NOMO-1 (cell line): Measurements from ENCODE around the gene SLC13A3.

Source experiments
- DNase-seq, 2 experiments: peaks; one replicate each; lab custom pipeline; 2025; ENCODE audit not compliant: unreplicated experiment in 2 of 2; lab: John Stamatoyannopoulos, UW

The SLC13A3 gene, protein sequence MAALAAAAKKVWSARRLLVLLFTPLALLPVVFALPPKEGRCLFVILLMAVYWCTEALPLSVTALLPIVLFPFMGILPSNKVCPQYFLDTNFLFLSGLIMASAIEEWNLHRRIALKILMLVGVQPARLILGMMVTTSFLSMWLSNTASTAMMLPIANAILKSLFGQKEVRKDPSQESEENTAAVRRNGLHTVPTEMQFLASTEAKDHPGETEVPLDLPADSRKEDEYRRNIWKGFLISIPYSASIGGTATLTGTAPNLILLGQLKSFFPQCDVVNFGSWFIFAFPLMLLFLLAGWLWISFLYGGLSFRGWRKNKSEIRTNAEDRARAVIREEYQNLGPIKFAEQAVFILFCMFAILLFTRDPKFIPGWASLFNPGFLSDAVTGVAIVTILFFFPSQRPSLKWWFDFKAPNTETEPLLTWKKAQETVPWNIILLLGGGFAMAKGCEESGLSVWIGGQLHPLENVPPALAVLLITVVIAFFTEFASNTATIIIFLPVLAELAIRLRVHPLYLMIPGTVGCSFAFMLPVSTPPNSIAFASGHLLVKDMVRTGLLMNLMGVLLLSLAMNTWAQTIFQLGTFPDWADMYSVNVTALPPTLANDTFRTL

DNA sequence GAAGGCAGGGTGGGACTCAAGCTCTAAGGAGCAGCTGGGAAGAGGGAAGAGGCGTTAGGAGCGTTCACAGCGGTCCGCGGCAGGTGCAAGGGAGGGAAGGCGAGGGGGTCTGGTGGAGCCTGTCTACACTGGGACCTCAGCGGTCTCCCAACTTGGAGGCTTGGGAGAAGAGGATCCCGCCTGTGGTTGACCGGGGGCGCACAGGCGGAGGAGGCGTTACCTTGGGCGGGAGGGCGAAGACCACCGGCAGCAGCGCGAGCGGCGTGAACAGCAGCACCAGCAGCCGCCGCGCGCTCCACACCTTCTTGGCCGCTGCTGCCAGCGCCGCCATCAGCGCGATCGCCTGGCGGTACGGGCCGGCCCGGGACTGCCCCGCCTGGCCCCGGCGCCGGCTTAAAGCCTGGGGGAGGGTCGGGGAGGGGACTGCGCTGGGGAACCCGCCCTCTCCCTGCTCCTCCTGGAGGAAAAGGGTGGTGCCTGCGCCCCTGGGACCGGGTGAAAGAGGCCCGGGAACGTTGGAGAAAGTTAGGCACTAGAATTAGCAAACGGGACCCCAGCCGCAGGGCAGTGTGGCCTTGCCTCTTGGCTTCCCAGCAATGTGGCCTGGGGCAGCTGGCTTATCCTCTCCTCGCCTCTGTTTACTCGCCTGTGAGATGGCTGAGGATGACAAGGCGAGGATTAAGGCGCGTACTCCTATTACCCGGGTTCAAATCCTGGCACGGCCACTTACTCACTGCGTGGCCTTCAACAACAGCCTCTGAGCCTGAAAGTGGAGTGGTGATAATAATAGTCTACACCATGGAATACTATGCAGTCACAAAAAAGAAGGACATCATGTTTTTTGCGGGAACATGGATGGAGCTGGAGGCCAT is at the start of gene SLC13A3:
TSS of gene SLC13A3 (minus strand) at position 369 of the 872 bp plus-strand sequence. CDS start at position 331, 38 bp downstream.
- no peak for DNase-seq

DNA sequence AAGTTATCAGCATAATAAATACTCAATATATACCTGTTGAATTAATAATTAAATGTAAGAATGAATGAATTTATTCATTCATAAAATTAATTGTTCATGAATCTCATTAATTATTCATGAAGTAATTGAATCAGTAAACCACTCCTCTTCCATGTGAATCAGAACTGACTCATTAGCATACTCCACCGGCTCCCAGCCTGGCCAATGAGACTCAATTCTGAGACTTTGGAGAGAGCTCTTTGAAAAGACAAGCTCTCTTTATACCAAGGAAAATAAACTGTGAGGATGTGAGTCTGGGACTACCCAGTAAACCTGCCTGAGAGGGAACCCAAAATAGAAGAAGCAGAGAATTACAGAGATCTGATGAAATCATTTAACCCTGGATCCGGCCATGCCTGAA is 49.8 kb upstream of the SLC13A3 start:
- DNase-seq = no peak

DNA sequence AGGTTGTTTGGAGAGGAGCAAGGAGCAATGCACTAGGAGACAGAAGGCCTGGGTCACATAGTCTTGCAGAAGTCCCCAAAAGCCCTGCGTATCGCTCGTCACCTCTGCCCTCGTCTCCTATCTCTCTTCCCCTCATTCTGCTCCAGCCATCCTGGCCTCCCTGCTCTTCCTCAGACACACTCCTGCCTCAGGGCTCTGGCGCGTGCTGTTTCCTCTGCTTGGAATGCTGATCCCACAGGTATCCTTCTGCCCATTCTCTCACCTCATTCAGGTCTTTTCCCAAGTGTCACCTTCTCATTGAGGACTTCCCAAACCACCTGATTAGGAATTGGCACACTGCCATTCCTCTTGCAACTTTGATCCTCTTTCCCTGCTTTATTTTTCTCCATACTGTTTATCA is 49.2 kb upstream of the SLC13A3 start:
- no peak for DNase-seq

DNA sequence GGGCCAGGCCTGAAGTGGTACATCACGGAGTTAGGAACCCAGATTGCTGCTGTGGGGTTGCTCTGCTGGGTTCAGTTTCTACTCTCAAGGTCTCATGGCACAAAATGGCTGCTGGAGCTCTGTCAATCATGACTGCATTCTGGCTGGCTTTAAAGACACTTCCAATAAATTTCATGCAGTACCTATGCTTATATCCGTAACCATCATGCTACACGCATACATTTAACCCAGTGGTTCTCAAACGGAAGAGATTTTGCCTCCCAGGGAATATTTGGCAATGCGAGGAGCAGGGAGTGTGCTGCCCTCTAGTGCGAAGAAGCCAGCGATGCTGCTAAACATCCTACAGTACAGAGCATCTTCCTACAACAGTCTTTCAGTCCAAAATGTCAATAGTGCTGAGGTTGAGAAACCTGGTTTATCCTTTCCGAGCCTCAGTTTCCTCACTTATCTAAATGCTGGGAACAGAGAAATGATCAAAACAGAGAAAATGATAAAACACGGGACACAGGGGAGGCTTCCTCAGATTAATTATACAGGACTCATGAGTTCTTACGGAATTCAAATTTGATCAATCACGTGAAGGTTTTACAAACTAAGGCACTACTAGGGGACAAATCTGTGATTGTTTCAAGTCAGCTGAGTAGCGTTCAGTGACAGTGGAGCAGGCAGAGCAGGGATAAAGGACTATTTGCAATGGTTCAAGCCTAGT is 48.5 kb upstream of the SLC13A3 start:
- peak in 1 of 2 experiments; percentile 39 for DNase-seq

DNA sequence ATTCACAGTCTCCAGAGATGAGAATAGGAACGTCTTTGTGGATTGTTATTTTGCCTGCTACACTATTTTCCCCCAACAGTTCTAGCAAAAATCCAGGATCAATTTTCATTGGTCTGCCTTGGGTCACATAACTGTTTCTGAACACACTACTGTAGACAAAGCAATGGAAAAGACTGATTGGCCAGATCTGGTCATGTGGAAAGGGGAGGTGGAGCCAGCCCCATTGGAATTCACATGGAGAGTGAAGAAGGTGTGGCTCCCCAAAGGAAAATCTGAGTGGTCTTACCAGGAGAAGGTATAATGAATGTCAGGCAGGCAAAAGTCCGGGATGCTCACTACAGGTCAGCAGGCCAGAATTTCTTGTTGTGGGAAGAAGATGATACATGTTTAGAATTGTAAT is 47.5 kb upstream of the SLC13A3 start:
- no peak for DNase-seq

DNA sequence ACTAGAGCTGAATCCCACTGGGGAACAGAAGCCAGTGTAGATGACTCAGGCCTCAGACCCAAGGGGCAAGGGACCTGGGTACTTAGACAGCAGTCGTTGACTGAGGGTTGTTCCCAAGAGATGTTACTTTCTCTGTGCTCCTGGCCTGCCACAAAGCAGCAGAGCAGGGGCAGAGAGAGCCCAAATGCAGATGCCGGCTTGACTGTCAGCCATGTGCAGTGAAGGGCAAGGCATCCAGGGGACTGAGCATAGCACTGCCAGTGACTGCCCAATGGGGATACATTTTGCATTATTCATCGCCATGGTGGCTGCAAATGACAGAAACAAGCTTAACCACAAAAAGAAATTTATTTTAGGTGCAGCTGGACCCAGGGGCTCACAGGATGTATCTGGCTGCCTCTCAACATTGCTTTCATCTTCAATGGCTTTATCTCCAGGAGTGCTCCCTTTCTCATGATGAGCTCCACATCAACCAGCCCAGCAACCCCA is 45.6 kb upstream of the SLC13A3 start:
- no peak for DNase-seq

DNA sequence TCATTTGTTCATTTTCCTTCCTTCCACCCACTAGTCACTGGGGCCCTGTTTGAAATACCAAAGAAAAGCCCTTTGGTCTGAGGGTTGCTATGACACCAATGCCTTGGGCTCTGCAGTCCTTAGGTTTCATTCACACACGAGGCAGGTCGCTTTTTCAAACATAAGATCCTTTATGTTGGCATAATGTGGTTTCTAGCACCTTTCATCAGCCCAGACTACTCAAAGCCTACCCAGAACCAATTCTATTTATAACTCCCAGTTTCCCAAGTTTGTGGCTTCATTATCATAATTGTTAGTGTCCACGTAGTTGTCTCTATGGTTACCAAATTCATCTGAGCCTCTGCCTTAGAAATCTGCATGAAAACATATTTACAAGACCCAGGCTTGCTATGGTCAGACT is 44.6 kb upstream of the SLC13A3 start:
- DNase-seq = peak; percentile 66 to 75

DNA sequence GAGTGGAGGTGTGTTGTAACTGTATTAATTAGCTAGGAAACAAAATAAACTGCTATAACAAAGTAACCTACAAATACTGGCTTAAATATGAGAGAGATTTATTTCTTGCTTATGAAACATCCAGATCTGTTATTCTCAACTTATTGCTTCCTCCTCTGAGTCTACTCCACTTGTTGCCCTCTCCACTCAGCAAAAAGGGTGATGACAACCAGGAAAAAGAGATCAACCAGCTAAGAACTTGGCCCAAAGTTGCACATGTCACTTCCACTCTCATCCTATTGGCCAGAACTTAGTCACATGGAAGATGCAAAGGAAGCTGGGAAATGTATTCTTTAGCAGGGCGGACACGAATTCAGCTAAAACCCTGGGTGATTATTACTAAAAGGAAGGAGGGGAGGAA is 43.2 kb upstream of the SLC13A3 start:
- DNase-seq = peak; percentile 81 to 88

DNA sequence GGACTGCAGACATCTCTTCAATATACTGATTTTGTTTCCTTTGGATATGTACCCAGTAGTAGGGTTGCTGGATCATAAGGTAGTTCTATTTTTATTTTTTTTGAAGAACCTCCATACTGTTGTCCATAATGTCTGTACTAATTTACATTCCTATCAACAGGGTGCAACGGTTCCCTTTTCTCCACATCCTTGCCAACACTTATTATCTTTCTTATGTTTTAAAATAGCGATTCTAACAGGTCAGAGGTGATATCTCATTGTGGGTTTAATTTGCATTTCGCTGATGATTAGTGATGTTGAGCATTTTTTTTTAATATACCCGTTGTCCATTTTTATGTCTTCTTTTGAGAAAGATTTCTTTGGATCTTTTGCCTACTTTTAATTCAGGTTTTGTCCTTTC is 39.9 kb upstream of the SLC13A3 start:
- DNase-seq = no peak

DNA sequence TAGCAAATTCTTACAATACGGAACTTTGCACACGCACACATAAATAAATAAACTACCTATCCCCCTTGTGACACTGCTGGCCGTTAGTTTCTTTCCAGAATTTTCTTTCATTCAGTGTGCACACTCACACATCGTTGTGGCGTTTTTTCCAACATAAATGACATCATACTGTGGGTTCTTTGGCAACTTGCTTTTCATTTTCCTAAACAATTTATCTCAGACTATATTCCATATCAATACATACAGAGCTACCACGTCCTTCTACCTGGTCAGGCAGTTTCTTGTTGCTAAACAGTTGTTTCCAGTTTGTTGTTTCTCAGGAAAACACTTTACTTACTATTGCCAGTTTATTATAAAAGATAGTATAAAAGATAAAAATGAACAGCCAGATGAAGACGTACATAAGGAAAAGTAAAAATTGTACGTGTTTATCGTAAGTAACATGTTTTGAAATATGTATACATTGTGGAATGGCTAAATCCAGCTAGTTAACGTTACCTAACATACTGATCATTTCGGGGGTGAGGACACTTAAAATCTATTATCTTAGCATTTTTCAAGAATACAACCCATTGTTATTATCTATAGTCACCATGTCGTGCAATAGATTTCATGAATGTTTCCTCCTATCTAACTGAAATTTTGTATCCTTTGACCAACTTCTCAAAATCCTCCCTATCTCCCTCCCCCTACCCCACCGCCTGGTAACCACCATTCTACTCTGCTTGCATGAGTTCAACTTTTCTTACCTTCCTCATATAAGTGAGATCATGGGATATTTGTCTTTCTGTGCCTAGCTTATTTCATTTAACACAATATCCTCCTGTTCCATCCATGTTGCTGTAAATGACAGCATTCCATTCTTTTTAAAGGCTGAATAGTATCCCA is 39.2 kb upstream of the SLC13A3 start:
- peak; percentile 51 to 74 for DNase-seq

DNA sequence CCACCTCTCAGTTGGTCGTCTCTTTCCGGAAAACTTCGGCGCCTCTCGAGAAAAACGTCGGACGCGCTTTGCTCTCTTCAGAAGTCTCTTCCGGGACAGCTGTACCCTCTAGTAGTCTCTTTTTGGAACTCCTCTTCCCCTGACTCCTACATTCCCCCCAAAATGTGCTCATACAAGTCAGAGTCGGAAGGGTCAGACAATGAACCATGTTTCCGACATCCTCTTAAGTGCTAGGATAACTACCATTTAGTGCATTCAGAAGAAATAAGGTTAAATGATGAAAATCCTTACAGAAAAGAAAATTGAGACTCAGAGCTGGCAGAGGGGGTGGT is 38.5 kb upstream of the SLC13A3 start:
- DNase-seq = no peak

DNA sequence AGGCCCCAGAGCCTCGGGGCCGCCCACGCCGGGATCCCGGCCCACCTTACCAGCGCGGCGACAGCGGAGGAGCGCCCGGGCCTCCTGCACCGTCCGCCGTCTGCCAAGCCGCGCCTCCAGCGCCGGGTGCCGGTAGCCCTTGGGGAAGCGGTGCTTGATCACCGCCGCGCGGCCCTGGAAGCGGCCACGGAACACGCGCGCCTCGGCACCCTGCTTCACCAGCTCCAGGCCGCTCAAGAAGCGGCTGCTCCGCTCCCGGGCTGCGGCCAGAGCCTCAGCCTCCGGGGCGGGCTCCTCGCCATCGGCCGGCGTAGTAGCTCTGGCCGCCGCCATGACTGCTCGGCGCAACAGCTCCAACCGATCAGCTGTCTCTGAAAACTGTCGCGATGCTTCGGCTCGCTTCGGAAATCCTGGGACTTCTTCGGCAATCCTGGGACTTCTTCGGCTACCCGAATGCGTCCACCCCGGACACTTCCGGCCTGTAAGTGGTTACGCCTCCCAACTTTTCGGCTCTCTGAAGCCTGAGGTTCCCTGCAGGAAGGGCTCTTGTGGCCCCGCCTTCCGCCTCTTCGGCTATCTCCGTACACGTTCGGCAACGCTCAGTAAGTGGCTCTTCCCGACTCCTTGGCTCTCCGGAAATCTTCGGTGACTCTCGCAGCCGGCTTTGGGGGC is 38.0 kb upstream of the SLC13A3 start, which contains the start of gene TP53RK:
TSS of gene TP53RK (minus strand) at position 363 of the 672 bp plus-strand sequence. CDS start at position 333, 30 bp downstream.
- DNase-seq = peak; percentile 99 to 100

DNA sequence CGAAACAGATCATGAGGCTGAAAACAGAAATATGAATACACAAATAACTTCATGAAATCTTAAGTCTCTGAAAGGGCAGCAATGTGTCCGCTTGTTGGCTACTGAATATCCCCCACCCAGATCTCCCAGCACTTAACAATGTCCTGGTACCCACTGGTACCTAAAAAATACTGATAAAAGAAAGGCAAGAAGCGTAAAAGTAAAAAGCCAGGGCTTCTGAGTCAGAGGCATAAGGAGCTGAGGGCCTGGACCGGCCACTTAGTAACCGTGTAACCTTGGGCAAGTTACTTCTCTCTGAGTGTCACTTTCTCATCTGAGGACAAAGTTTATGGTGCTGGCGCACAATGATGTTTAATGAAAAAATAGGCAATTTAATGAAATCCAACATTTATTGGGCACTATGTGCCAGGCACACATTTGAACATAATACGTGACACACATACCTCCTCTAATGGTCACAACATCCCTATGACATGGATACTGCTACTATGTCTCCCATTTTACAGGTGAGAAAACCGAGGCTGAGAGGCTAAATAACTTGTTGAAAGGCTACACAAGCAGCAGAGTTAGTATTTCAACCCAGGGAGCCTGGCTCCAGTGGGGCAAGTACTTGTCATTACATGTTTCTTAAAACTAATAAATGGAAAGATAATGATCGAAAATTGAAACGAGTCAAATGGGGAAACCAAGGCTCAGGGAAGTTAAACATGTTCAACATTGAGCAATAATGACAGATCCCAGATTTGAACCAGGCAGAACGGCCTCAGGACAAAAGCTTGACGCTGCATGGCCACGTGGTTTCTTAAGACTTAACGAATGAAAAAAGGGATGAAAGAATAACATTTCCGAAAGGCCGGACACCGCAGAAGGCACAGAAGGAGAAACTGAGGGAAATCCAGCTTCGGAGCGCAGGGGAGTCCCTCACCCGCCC is 37.2 kb upstream of the SLC13A3 start:
- DNase-seq = peak in 1 of 2 experiments; percentile 48

DNA sequence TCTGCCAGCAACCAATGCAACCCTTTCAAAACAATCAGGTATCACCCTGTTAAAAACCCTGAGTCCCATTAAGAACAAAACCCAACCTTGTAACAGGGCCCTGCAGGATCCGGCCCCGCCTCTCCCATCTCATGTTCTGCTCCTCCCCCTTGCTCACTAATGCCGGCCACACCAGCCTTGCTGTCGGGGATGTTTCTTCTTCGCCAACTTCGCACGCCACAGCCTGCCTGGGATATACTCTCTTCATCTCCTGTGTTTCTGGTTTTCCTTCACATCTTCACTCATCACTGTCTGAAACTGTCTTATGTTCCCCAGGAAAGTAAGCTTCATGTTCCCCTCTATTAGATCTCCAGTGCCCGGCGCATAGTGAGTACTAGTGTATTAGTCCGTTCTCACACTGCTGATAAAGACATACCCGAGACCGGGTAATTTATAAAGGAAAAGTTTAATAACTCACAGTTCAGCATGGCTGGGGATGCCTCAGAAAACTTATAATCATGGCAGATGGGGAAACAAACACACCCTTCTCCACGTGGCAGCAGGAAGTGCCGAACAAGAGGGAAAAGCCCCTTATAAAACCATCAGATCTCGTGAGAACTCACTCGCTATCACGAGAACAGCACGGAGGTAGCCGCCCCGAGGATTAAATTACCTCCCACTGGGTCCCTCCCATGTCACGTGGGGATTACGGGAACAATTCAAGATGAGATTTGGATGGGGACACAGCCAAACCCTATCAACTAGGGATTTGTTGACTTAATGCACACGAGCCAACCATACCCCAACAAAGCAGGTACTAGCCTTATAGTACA is 32.9 kb upstream of the SLC13A3 start:
- no peak for DNase-seq

DNA sequence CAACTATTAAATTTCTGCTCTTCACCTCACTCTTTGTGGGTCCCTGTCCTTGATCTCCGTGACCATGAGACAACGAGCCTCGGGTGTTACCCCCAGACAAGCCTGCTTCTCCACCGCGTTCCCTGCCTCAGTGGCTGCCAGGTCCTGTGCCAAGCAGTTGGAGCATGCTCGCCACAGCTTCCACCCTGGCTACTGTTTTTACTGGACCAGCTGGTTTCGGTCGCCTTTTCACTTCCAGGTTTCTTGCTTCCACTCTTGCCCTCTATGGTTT is 32.3 kb upstream of the SLC13A3 start:
- DNase-seq = no peak

DNA sequence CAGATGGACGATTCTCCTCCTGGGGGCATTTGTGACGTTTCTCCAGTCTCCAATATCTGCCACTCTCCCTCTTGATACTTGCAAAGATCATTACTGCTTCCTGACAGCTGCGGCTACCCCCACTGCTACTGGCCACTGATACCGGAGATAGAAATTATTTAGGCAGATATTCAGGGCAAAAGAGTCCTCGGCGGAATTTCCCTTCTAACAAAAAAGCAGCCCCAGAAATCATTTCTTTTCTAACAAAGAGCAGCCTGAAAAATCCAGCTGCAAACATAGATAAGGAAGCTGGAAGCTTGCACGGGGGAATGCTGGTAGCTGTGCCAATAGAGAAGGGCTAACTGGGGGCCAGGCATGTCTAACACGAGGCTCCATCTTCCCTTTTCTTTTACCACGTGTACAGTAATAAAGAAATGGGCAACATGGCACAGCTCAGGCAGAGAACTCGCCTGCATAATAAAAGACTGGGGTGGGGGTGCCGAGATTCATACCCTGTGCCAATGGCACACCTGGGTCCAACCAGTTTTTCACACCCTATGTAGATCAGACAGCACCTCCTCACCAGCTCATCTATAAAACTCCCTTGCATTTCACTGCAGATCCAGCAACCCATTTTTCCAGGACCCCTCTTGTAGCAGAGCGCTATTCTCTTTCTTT is 31.9 kb upstream of the SLC13A3 start:
- DNase-seq = no peak
